ENCODE measurements around the gene ADGRL3.

ADGRL3 gene

DNA sequence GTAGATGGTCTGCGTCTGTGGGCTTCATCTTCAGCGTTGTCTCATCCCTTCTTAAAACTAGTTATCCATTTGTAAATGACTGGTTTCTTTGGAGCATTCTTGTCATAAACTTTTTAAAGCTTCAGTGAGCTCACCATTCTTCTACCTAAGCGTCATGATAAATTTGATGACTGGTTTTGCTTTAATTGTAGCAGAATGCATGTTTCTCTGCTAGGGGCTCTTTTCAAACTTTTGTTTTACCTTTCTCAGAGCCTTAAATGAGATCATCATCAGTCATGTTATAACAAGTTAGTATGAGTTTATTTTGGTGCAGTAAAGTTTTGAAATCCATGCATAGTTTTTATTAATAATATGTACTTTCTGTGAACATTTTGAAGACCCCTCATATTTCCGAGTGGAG, 6.3 kb upstream of the ADGRL3 start:
- H3K4me3 ChIP-seq (ENCODE audit: low read depth, low read length) = no peak overlapping the region
- H3K36me3 ChIP-seq (ENCODE audit: insufficient read depth, low read length) = no peaks in the 10 kb centered on the region
- peaks cover 82% of the 10 kb centered on the region for H3K27me3 ChIP-seq (ENCODE audit: insufficient read depth, low read length)
- H3K79me2 ChIP-seq (ENCODE audit: control insufficient read depth, insufficient read depth, low read length, unreplicated experiment) = no peaks in the 10 kb centered on the region
- H3K4me1 ChIP-seq (ENCODE audit: control insufficient read depth, insufficient read depth, low read length, unreplicated experiment) = no peaks in the 10 kb centered on the region
- no peak overlapping the region for H2AFZ ChIP-seq (ENCODE audit: low read length, unreplicated experiment)
- no peak overlapping the region for H3K27ac ChIP-seq (ENCODE audit: low read depth, low read length)

DNA sequence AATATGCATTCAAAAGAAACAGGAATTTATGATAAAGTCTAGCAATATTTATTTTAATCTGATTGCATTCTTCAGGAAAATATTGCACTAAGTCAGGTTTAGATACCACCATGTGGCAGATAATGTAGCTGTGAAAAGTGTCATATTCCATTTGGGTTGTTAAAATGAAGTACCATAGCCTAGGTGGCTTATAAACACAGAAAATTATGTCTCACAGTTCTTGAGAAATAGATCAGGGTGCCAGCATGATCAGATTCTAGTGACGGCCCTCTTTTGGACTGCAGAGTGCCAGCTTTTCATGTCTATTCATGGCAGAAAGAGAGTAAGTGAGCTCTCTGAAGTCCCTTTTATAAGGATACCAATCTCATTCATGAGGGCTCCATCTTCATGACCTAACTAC, 5.6 kb upstream of the ADGRL3 start:
- Histone ChIP-seq H3K36me3 (ENCODE audit: insufficient read depth, low read length) (no peaks in the 10 kb centered on the region), H3K27ac (ENCODE audit: low read depth, low read length) (no peak overlapping the region), H2AFZ (ENCODE audit: low read length, unreplicated experiment) (no peak overlapping the region), H3K79me2 (ENCODE audit: control insufficient read depth, insufficient read depth, low read length, unreplicated experiment) (no peaks in the 10 kb centered on the region), H3K4me1 (ENCODE audit: control insufficient read depth, insufficient read depth, low read length, unreplicated experiment) (no peaks in the 10 kb centered on the region), H3K4me3 (ENCODE audit: low read depth, low read length) (no peak overlapping the region), H3K27me3 (ENCODE audit: insufficient read depth, low read length) (peaks cover 89% of the 10 kb centered on the region)

DNA sequence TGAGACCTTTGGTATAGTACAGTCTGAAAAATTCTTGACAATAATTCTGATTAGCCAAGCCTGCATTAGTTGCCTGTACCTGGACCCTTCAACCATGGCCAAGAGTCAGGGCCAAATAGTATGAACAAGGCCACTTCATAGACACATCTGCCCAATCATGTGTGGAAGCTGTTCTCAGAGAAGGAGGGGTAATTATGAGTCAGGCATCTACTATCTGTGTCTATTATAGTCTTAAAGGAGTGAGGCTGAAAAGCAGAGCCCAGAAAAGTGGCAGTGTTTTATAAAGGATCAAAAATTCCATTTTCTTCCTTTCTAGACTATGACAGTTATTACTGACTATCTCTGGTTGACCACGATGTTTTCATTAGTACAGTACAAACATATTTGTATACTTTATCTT, 5.0 kb upstream of the ADGRL3 start:
- Histone ChIP-seq H3K36me3 (ENCODE audit: insufficient read depth, low read length) (no peaks in the 10 kb centered on the region), H3K79me2 (ENCODE audit: control insufficient read depth, insufficient read depth, low read length, unreplicated experiment) (no peaks in the 10 kb centered on the region), H2AFZ (ENCODE audit: low read length, unreplicated experiment) (no peak overlapping the region), H3K27ac (ENCODE audit: low read depth, low read length) (no peak overlapping the region), H3K27me3 (ENCODE audit: insufficient read depth, low read length) (peaks cover 94% of the 10 kb centered on the region), H3K4me1 (ENCODE audit: control insufficient read depth, insufficient read depth, low read length, unreplicated experiment) (no peaks in the 10 kb centered on the region), H3K4me3 (ENCODE audit: low read depth, low read length) (no peak overlapping the region)

DNA sequence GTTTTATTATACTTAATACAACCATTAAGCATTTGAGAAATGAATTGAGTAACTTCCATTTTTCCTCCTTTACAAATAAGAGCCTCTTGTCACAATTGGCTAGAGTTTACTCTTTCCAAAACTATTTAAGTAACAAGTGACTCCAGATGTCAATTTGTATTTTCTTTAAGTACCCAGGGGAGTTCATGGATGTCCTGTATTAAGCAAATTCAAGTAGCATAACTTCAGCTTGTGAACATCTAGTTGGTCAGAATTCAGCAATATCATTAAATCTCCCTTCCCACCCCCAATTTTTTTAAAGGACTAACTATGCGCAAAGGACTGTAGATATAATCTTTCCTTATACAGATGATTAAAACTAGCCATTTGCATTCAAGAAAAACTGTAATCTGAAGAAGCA, 1.4 kb upstream of the ADGRL3 start:
- Histone ChIP-seq H3K27me3 (ENCODE audit: insufficient read depth, low read length) (peaks cover 97% of the 10 kb centered on the region), H3K4me1 (ENCODE audit: control insufficient read depth, insufficient read depth, low read length, unreplicated experiment) (peaks cover 6% of the 10 kb centered on the region), H3K4me3 (ENCODE audit: low read depth, low read length) (no peak overlapping the region), H3K79me2 (ENCODE audit: control insufficient read depth, insufficient read depth, low read length, unreplicated experiment) (no peaks in the 10 kb centered on the region), H3K27ac (ENCODE audit: low read depth, low read length) (no peak overlapping the region), H2AFZ (ENCODE audit: low read length, unreplicated experiment) (no peak overlapping the region), H3K36me3 (ENCODE audit: insufficient read depth, low read length) (no peaks in the 10 kb centered on the region)

DNA sequence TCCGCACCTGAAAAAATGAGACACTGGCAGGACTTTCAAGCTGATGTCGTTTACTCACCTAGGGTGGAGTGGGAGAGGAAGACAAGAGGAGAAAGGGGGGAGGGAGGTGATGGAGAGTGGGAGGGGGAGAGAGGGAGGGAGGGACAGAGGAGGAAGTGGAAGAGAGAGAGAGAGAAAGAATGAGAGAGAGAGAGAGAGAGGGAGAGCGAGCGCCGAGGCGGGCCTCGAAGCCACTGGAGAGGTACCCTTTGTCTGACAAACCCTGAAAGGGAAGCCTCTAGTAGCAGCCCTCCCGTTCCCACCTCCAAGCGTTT, 296 bp upstream of the ADGRL3 start:
- Histone ChIP-seq H3K27me3 (ENCODE audit: insufficient read depth, low read length) (peaks cover 97% of the 10 kb centered on the region), H3K4me1 (ENCODE audit: control insufficient read depth, insufficient read depth, low read length, unreplicated experiment) (peaks cover 11% of the 10 kb centered on the region), H3K4me3 (ENCODE audit: low read depth, low read length) (peak overlapping the region; percentile 83), H3K36me3 (ENCODE audit: insufficient read depth, low read length) (no peaks in the 10 kb centered on the region), H3K79me2 (ENCODE audit: control insufficient read depth, insufficient read depth, low read length, unreplicated experiment) (no peaks in the 10 kb centered on the region), H3K27ac (ENCODE audit: low read depth, low read length) (no peak overlapping the region), H2AFZ (ENCODE audit: low read length, unreplicated experiment) (no peak overlapping the region)

DNA sequence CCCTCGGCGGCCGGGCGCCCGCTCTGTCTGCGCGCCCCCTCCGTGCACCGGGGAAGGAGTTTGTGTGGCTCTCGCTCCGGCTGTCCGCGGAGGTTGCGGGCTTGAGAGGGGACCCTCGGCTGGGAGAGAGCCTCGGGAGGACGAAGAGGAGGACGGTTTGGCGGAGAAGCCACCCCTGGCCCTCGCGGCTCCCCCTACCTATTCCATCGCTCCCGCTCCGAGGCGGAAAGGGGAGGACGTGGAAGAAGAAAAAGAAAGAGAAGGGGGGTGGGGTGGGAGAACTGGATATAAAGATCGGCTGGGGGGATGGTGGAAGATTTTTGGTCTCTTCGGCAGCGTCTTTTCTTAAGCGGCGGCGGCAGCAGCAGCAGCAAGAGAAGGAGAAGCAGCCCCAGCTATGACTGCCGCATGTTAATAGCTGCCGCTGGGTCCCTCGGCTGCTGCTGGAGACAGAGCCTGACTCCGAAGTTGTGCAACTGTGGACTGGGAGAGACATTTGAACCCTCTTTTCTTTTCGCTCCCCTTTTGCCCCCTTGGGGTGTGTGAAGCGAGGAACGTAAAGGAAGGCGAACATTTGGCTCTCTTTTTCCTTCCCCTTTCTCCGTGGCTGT, 895 bp downstream of the ADGRL3 start:
- Histone ChIP-seq H3K4me3 (ENCODE audit: low read depth, low read length) (peak overlapping the region; percentile 83), H3K27ac (ENCODE audit: low read depth, low read length) (no peak overlapping the region)

DNA sequence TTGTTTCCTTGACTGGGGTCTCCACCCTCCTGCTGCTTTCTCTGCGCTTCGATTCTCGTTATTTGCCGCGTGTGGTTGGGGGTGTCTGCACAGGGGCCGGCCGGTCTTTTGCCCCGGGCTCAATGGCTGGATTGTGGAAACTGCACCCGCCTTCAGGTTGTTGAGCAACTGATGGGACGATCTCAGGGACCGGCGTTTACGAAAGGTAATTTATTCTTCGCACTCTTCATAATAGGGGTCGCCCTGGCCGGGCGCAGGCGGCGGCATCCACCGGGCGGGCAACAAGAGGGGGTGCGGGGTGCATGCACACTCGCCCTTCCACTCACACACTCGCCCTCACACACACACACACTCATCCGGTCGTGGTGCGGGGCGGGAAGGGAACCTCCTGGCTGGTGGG, 1.4 kb downstream of the ADGRL3 start:
- no peak overlapping the region for H3K27ac ChIP-seq (ENCODE audit: low read depth, low read length)
- H3K4me1 ChIP-seq (ENCODE audit: control insufficient read depth, insufficient read depth, low read length, unreplicated experiment) = peaks cover 11% of the 10 kb centered on the region
- H3K36me3 ChIP-seq (ENCODE audit: insufficient read depth, low read length) = no peaks in the 10 kb centered on the region
- H3K27me3 ChIP-seq (ENCODE audit: insufficient read depth, low read length) = peaks cover 88% of the 10 kb centered on the region
- peak overlapping the region; percentile 83 for H3K4me3 ChIP-seq (ENCODE audit: low read depth, low read length)
- no peaks in the 10 kb centered on the region for H3K79me2 ChIP-seq (ENCODE audit: control insufficient read depth, insufficient read depth, low read length, unreplicated experiment)
- H2AFZ ChIP-seq (ENCODE audit: low read length, unreplicated experiment) = peak overlapping the region; percentile 86

More for the DNA sequence above, 895 bp downstream of the ADGRL3 start:
- Histone ChIP-seq H3K36me3 (ENCODE audit: insufficient read depth, low read length) (no peaks in the 10 kb centered on the region), H3K4me1 (ENCODE audit: control insufficient read depth, insufficient read depth, low read length, unreplicated experiment) (peaks cover 11% of the 10 kb centered on the region), H3K79me2 (ENCODE audit: control insufficient read depth, insufficient read depth, low read length, unreplicated experiment) (no peaks in the 10 kb centered on the region), H2AFZ (ENCODE audit: low read length, unreplicated experiment) (peak overlapping the region; percentile 86), H3K27me3 (ENCODE audit: insufficient read depth, low read length) (peaks cover 94% of the 10 kb centered on the region)

DNA sequence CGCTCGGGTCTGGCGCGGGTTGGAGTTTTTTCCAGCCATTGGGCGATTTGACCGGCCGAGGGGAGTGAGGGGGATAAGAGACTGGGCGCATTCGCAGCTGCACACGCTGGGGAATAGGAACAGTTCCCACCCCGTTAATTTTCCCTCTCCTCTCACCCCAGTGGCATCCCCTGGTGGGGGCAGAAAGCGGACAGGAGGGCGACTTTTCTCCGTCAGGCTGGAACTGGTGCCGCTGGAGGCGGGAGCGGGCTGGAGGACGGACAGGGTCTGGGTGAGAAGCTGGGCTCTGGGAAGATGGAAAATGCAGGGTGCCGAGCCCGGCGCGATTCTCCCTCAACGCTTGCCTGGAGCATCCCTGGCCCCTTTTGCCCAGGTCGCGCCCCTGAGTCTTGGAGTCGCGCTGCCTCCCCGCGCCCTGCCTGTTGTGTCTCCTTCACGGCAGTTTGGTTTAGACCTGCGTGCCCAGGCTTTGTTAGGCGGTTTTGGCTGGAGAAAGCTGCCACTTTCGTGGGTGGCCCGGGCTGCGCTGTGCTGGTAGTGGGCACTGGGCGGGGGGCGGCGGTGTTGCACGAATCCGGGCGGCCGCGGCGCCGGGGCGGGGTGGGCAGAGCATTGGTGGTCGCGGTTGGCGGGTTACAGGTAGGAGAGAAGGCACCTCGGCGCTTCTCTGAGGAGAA, 2.0 kb downstream of the ADGRL3 start:
- no peaks in the 10 kb centered on the region for H3K79me2 ChIP-seq (ENCODE audit: control insufficient read depth, insufficient read depth, low read length, unreplicated experiment)
- no peak overlapping the region for H2AFZ ChIP-seq (ENCODE audit: low read length, unreplicated experiment)
- H3K4me3 ChIP-seq (ENCODE audit: low read depth, low read length) = peak overlapping the region; percentile 83
- peaks cover 11% of the 10 kb centered on the region for H3K4me1 ChIP-seq (ENCODE audit: control insufficient read depth, insufficient read depth, low read length, unreplicated experiment)
- no peaks in the 10 kb centered on the region for H3K36me3 ChIP-seq (ENCODE audit: insufficient read depth, low read length)
- H3K27me3 ChIP-seq (ENCODE audit: insufficient read depth, low read length) = peaks cover 83% of the 10 kb centered on the region
- H3K27ac ChIP-seq (ENCODE audit: low read depth, low read length) = no peak overlapping the region

DNA sequence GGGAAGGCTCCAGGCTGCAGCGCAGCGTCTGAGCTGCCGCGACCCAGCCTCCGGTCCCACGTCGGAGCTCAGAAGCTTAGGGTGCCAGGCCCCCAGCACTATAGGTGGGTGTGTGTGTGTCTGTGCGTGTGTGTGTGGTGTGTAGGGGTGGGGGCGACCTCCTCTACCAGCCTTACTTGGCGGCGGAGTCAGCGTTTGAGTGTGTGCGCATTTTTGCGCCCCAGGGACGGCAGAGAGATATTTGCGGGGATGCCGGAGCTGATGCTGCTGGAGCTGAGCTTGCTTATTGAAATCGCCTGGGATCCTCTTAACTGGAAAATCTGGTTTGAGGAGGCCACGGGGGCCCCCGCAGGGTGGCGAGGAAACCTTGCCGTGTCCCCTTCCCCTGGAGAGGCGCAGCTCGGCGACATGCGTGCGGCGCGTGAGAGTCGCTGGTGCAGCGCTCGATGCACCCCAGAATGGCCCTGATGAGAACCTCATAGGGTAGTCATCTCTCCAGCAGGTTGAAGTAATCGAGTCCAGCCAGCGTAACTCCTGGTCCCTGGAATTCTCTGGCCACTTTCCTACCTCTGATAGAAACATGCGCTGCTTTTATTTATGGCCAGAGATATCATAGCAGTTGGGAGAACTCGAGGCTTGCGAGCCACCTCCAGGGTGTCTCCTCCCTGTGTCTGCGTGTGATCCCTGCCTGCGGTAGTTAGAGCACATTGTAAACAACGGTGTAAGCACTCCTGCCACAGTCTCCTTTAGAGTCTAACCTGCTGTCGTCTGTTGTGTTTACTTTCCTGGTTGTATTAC, 2.7 kb downstream of the ADGRL3 start:
- Histone ChIP-seq H3K79me2 (ENCODE audit: control insufficient read depth, insufficient read depth, low read length, unreplicated experiment) (no peaks in the 10 kb centered on the region), H3K4me3 (ENCODE audit: low read depth, low read length) (peak overlapping the region; percentile 83), H2AFZ (ENCODE audit: low read length, unreplicated experiment) (no peak overlapping the region), H3K27ac (ENCODE audit: low read depth, low read length) (no peak overlapping the region), H3K4me1 (ENCODE audit: control insufficient read depth, insufficient read depth, low read length, unreplicated experiment) (peaks cover 11% of the 10 kb centered on the region), H3K36me3 (ENCODE audit: insufficient read depth, low read length) (no peaks in the 10 kb centered on the region), H3K27me3 (ENCODE audit: insufficient read depth, low read length) (peaks cover 76% of the 10 kb centered on the region)

DNA sequence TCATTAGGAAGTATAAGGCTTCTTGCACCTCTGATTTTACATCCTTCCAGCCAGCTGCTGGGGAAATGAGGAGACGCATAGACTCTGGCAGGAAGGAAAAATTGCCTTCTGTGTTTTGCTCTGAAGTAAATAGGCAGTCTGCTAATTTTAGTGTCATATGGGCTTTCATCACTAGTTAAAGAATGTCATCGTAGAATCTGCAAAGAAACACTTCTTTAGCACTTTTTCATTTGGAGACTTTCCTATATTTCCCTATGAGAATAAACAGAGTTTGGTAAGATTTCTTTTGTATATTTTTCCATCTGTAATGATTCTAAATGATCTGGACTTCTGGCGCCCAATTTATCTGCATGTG, 3.3 kb downstream of the ADGRL3 start:
- H3K4me3 ChIP-seq (ENCODE audit: low read depth, low read length) = no peak overlapping the region

More for the DNA sequence above, 3.3 kb downstream of the ADGRL3 start:
- no peaks in the 10 kb centered on the region for H3K79me2 ChIP-seq (ENCODE audit: control insufficient read depth, insufficient read depth, low read length, unreplicated experiment)
- H3K27me3 ChIP-seq (ENCODE audit: insufficient read depth, low read length) = peaks cover 71% of the 10 kb centered on the region
- no peak overlapping the region for H3K27ac ChIP-seq (ENCODE audit: low read depth, low read length)
- no peaks in the 10 kb centered on the region for H3K36me3 ChIP-seq (ENCODE audit: insufficient read depth, low read length)
- peaks cover 11% of the 10 kb centered on the region for H3K4me1 ChIP-seq (ENCODE audit: control insufficient read depth, insufficient read depth, low read length, unreplicated experiment)
- H2AFZ ChIP-seq (ENCODE audit: low read length, unreplicated experiment) = no peak overlapping the region

All from ACC112 (cell line).